K562 (cell line): ENCODE results near the gene CHMP4B. TPM values are rescaled to one million over a fixed set of nuclear protein-coding genes. Genes with fewer than 3 reads are reported as not detected.

ENCODE experiments used
- ADNP ChIP-seq: fragments of 200-800 bp; sonication (Bioruptor generic); IDR thresholded peaks from 2 replicates; pipeline ENCODE4 v1.6.1; 2016; ENCODE audit warnings: missing genetic modification characterization, missing compliant biosample characterization
- BRD9 ChIP-seq: fragments of 450-650 bp; IDR thresholded peaks from 2 replicates; pipeline ENCODE4 v1.6.1; 2018; ENCODE audit warnings: low read depth; ENCODE audit not compliant: partially characterized antibody
- CTCF ChIP-seq, 3 experiments: IDR thresholded peaks in 2 of 3; conservative IDR thresholded peaks in 1 of 3; 2 replicates each; pipeline ENCODE4 v1.5.1; 2011 to 2012; ENCODE audit warnings: low read length in 3 of 3, mild to moderate bottlenecking in 3 of 3, control low read depth in 2 of 3, improper control_type of control experiment in 1 of 3, inconsistent platforms in 1 of 3, low read depth in 1 of 3, mixed read lengths in 1 of 3, moderate library complexity in 1 of 3; ENCODE audit not compliant: insufficient read depth in 2 of 3
- DEAF1 ChIP-seq: fragments of 450-650 bp; formaldehyde crosslinking; IDR thresholded peaks from 2 replicates; pipeline ENCODE4 v1.4.0; 2020; ENCODE audit warnings: mild to moderate bottlenecking, moderate library complexity
- GATAD2A ChIP-seq: fragments of 450-650 bp; IDR thresholded peaks from 2 replicates; pipeline ENCODE4 v1.6.1; 2017
- JUN ChIP-seq, 2 experiments: sonication (generic) in 1 of 2; formaldehyde crosslinking in 1 of 2; IDR thresholded peaks; 2 replicates each; pipeline versions ENCODE4 v1.6.1 to v1.8.0; 2012 to 2022; ENCODE audit warnings: borderline replicate concordance in 2 of 2, mild to moderate bottlenecking in 2 of 2, improper control_type of control experiment in 1 of 2, low read depth in 1 of 2, low read length in 1 of 2, missing genetic modification reagents in 1 of 2
- NFIC ChIP-seq: fragments of 450-650 bp; IDR thresholded peaks from 2 replicates; pipeline ENCODE4 v1.6.1; 2017; ENCODE audit warnings: mild to moderate bottlenecking, inconsistent platforms
- RBM25 ChIP-seq: fragments of 200-400 bp; formaldehyde crosslinking; IDR thresholded peaks from 2 replicates; pipeline ENCODE4 v1.6.1; 2018; ENCODE audit warnings: low read length, low read depth, moderate library complexity; ENCODE audit not compliant: severe bottlenecking
- SMC3 ChIP-seq: conservative IDR thresholded peaks from 2 replicates; pipeline ENCODE4 v1.6.1; 2011; ENCODE audit warnings: low read depth, low read length, improper control_type of control experiment; ENCODE audit not compliant: insufficient read depth
- polyA plus RNA-seq, 8 experiments: library from polyadenylated mRNA; depleted of rRNA in 4 of 8; stranded (reverse) in 5 of 8; unstranded in 3 of 8; fragments of >200 nt; fragmentation: Nextera tagmentation in 2 of 8; fragmentation: Illumina TruSeq in 1 of 8; extraction: Ambion mirVana in 2 of 8; extraction: Trizol in 1 of 8; gene quantifications; 2 replicates each; pipeline versions ENCODE4 v1.2.1 to v1.2.3, GENCODE V29; 2011 to 2014; ENCODE audit warnings: inconsistent platforms in 1 of 8, missing spikeins in 1 of 8
- total RNA-seq, 7 experiments: library from RNA; depleted of rRNA in 6 of 7; stranded (reverse); fragments of >200 nt in 6 of 7; fragmentation: Illumina TruSeq in 2 of 7; extraction: Trizol in 2 of 7; gene quantifications; 2 replicates each; pipeline versions ENCODE4 v1.2.1 to v1.2.3, GENCODE V29; 2011 to 2021; ENCODE audit warnings: low replicate concordance in 1 of 7

CHMP4B gene
- total and polyA plus RNA-seq, 9 of the 15 experiments (the other 6 are each of a cell fraction or from before 2014, with no cell fraction given) = 1.8 to 64.7 (median 31.8) TPM

DNA sequence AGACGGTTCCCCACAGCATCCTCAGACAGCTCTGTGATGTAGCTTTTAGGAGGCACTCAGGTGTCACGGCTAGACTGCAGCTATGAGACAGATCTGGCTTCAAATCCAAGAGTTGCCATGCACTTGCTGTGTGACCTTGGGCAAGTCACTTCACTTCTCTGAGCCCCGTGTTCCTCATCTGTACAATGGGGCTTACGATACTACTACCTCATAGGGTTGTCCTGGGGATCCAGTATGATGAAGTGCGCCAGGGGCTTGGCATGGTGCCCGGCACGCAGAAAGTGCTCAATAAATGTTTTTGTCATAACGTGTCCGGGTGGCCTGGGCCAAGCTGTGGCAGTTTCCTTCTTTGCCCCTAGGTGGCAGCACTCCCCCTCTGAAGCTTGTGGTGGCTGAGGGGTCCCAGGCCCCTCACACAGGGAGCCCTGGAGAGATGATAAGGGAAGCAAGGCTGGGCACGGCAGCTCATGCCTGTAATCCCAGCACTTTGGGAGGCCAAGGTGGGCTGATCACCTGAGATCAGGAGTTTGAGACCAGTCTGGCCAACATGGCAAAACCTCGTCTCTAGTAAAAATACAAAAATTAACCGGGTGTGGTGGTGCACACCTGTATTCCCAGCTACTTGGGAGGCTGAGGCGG lies 19.1 kb upstream of the CHMP4B start (continued):
- TF ChIP-seq JUN (IDR thresholded peaks at IDR 0.05; ENCODE audit: borderline replicate concordance, low read depth, low read length) (no peak), JUN (CRISPR knock-in tag; IDR thresholded peaks at IDR 0.05; ENCODE audit: borderline replicate concordance) (no peak), GATAD2A (0 out of 2 replicates have a peak, but pooled peaks have one; percentile 25), SMC3 (peak; percentile 52), BRD9 (peak; percentile 80), NFIC (peak; percentile 84), RBM25 (peak; percentile 98), ADNP (tag) (peak; percentile 80), CTCF (IDR thresholded peaks at IDR 0.05 in 2 of 3, conservative IDR thresholded peaks at IDR 0.05 in 1 of 3; ENCODE audit: insufficient read depth in 2 of 3, low read depth in 1 of 3, low read length in 3 of 3) (peak; percentile 72 to 86 (median 78)), DEAF1 (CRISPR knock-in tag) (0 out of 2 replicates have a peak, but pooled peaks have one; percentile 19)
